ENCODE data around the gene INTS1.

Gene INTS1

GRCh38 chr7:1501487-1502270 lies 2.5 kb downstream of the INTS1 start:
- H3K9me3 ChIP-seq (ENCODE audit: control insufficient read depth, low read length) = no peaks in the 10 kb centered on the region
- WGBS, 2 experiments (ENCODE audit: insufficient coverage in 2 of 2) = 96% methylated on average over 14 to 17 of the region's 21 CpGs
- no peak overlapping the region for H3K27ac ChIP-seq (ENCODE audit: low read depth, low read length, severe bottlenecking)
- peaks cover 3% of the 10 kb centered on the region for H3K4me1 ChIP-seq (ENCODE audit: control insufficient read depth, insufficient read depth, low read length, poor library complexity, severe bottlenecking)
- H3K36me3 ChIP-seq (ENCODE audit: control insufficient read depth, insufficient read depth, low read length) = peaks cover 53% of the 10 kb centered on the region
- no peak overlapping the region for H3K4me3 ChIP-seq (ENCODE audit: extremely low read depth, insufficient read depth, low read length, poor library complexity, severe bottlenecking)

- WGBS, 2 experiments (ENCODE audit: insufficient coverage in 2 of 2) = 95 to 97% methylated on average over 29 to 34 of the region's 34 CpGs
- H3K36me3 ChIP-seq (ENCODE audit: control insufficient read depth, insufficient read depth, low read length) = peaks cover 60% of the 10 kb centered on the region
Observed at GRCh38 chr7:1500064-1500807, 4.0 kb downstream of the INTS1 start.

GRCh38 chr7:1499367-1500029 lies 4.7 kb downstream of the INTS1 start:
- peaks cover 66% of the 10 kb centered on the region for H3K36me3 ChIP-seq (ENCODE audit: control insufficient read depth, insufficient read depth, low read length)
- H3K9me3 ChIP-seq (ENCODE audit: control insufficient read depth, low read length) = no peaks in the 10 kb centered on the region
- 96 to 98% methylated on average over 22 to 31 of the region's 33 CpGs for WGBS, 2 experiments (ENCODE audit: insufficient coverage in 2 of 2)
- no peak overlapping the region for H3K27ac ChIP-seq (ENCODE audit: low read depth, low read length, severe bottlenecking)
- no peaks in the 10 kb centered on the region for H3K4me1 ChIP-seq (ENCODE audit: control insufficient read depth, insufficient read depth, low read length, poor library complexity, severe bottlenecking)
- no peak overlapping the region for H3K4me3 ChIP-seq (ENCODE audit: extremely low read depth, insufficient read depth, low read length, poor library complexity, severe bottlenecking)

More at GRCh38 chr7:1500064-1500807, 4.0 kb downstream of the INTS1 start:
- H3K4me3 ChIP-seq (ENCODE audit: extremely low read depth, insufficient read depth, low read length, poor library complexity, severe bottlenecking) = no peak overlapping the region
- H3K4me1 ChIP-seq (ENCODE audit: control insufficient read depth, insufficient read depth, low read length, poor library complexity, severe bottlenecking) = no peaks in the 10 kb centered on the region
- H3K9me3 ChIP-seq (ENCODE audit: control insufficient read depth, low read length) = no peaks in the 10 kb centered on the region
- H3K27ac ChIP-seq (ENCODE audit: low read depth, low read length, severe bottlenecking) = no peak overlapping the region

- Histone ChIP-seq H3K9me3 (ENCODE audit: control insufficient read depth, low read length) (no peaks in the 10 kb centered on the region), H3K4me3 (ENCODE audit: extremely low read depth, insufficient read depth, low read length, poor library complexity, severe bottlenecking) (no peak overlapping the region), H3K27ac (ENCODE audit: low read depth, low read length, severe bottlenecking) (no peak overlapping the region), H3K4me1 (ENCODE audit: control insufficient read depth, insufficient read depth, low read length, poor library complexity, severe bottlenecking) (no peaks in the 10 kb centered on the region), H3K36me3 (ENCODE audit: control insufficient read depth, insufficient read depth, low read length) (peaks cover 74% of the 10 kb centered on the region)
- 98 to 99% methylated on average over 36 of the region's 62 CpGs for WGBS, 2 experiments (ENCODE audit: insufficient coverage in 2 of 2)
Observed at GRCh38 chr7:1498370-1499305, 5.6 kb downstream of the INTS1 start.

- Histone ChIP-seq H3K27ac (ENCODE audit: low read depth, low read length, severe bottlenecking) (no peak overlapping the region), H3K9me3 (ENCODE audit: control insufficient read depth, low read length) (no peaks in the 10 kb centered on the region), H3K4me1 (ENCODE audit: control insufficient read depth, insufficient read depth, low read length, poor library complexity, severe bottlenecking) (no peaks in the 10 kb centered on the region), H3K4me3 (ENCODE audit: extremely low read depth, insufficient read depth, low read length, poor library complexity, severe bottlenecking) (no peak overlapping the region), H3K36me3 (ENCODE audit: control insufficient read depth, insufficient read depth, low read length) (peaks cover 77% of the 10 kb centered on the region)
- 94 to 95% methylated on average over 34 to 36 of the region's 37 CpGs for WGBS, 2 experiments (ENCODE audit: insufficient coverage in 2 of 2)
Observed at GRCh38 chr7:1497293-1497927, 6.8 kb downstream of the INTS1 start.

- Histone ChIP-seq H3K4me1 (ENCODE audit: control insufficient read depth, insufficient read depth, low read length, poor library complexity, severe bottlenecking) (no peaks in the 10 kb centered on the region), H3K36me3 (ENCODE audit: control insufficient read depth, insufficient read depth, low read length) (peaks cover 77% of the 10 kb centered on the region), H3K9me3 (ENCODE audit: control insufficient read depth, low read length) (no peaks in the 10 kb centered on the region), H3K27ac (ENCODE audit: low read depth, low read length, severe bottlenecking) (no peak overlapping the region), H3K4me3 (ENCODE audit: extremely low read depth, insufficient read depth, low read length, poor library complexity, severe bottlenecking) (no peak overlapping the region)
- 96 to 97% methylated on average over 32 to 33 of the region's 33 CpGs for WGBS, 2 experiments (ENCODE audit: insufficient coverage in 2 of 2)
Observed at GRCh38 chr7:1496531-1497292, 7.5 kb downstream of the INTS1 start.

- no peaks in the 10 kb centered on the region for H3K4me1 ChIP-seq (ENCODE audit: control insufficient read depth, insufficient read depth, low read length, poor library complexity, severe bottlenecking)
- WGBS, 2 experiments (ENCODE audit: insufficient coverage in 2 of 2) = 92 to 96% methylated on average over 20 to 28 of the region's 34 CpGs
- no peaks in the 10 kb centered on the region for H3K9me3 ChIP-seq (ENCODE audit: control insufficient read depth, low read length)
- H3K36me3 ChIP-seq (ENCODE audit: control insufficient read depth, insufficient read depth, low read length) = peaks cover 80% of the 10 kb centered on the region
- H3K4me3 ChIP-seq (ENCODE audit: extremely low read depth, insufficient read depth, low read length, poor library complexity, severe bottlenecking) = no peak overlapping the region
- H3K27ac ChIP-seq (ENCODE audit: low read depth, low read length, severe bottlenecking) = no peak overlapping the region
Observed at GRCh38 chr7:1495564-1496242, 8.5 kb downstream of the INTS1 start.

GRCh38 chr7:1494866-1495563 lies 9.2 kb downstream of the INTS1 start:
- 97 to 99% methylated on average over 14 to 23 of the region's 27 CpGs for WGBS, 2 experiments (ENCODE audit: insufficient coverage in 2 of 2)
- Histone ChIP-seq H3K4me3 (ENCODE audit: extremely low read depth, insufficient read depth, low read length, poor library complexity, severe bottlenecking) (no peak overlapping the region), H3K9me3 (ENCODE audit: control insufficient read depth, low read length) (no peaks in the 10 kb centered on the region), H3K4me1 (ENCODE audit: control insufficient read depth, insufficient read depth, low read length, poor library complexity, severe bottlenecking) (no peaks in the 10 kb centered on the region), H3K36me3 (ENCODE audit: control insufficient read depth, insufficient read depth, low read length) (peaks cover 79% of the 10 kb centered on the region), H3K27ac (ENCODE audit: low read depth, low read length, severe bottlenecking) (no peak overlapping the region)

Measured in mesodermal cell (in vitro differentiated cells).